Measurements from ENCODE around the gene SPTBN4.

SPTBN4 gene

GRCh38 chr19:40604647-40605215 lies 137.9 kb downstream of the SPTBN4 start:
- no peak for DNase-seq (ENCODE audit: low read depth)

DNA sequence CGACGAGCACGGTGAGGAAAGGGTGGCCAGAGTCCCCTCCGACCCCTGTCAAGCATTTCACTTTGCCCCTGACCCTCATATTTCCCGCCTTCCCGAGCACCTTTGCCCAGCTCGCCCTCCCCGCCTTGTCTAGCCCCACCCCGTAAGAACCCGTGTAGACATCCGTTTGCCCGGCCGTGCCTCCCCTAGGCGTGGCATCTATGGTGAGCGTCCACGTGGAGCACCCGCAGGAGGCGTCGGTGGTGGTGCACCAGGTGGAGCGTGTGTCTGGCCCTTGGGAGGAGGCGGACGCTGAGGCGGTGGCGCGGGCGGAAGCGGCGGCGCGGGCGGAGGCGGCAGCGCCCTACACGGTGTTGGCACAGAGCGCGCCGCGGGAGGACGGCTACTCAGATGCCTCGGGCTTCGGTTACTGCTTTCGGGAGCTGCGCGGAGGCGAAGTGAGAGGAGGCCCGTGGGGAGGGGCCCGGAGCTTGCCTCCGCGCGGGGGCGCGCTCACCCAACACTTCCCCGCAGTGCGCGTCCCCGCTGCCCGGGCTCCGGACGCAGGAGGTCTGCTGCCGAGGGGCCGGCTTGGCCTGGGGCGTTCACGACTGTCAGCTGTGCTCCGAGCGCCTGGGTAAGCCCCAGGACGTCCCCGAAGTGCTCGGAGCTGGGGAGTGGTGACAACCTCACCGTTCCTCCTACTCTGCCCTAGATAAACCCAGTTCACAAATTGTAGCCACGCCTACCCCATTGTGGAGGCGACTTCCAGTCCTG lies 138.6 kb downstream of the SPTBN4 start:
- DNase-seq (ENCODE audit: low read depth), result peak; percentile 47

DNA sequence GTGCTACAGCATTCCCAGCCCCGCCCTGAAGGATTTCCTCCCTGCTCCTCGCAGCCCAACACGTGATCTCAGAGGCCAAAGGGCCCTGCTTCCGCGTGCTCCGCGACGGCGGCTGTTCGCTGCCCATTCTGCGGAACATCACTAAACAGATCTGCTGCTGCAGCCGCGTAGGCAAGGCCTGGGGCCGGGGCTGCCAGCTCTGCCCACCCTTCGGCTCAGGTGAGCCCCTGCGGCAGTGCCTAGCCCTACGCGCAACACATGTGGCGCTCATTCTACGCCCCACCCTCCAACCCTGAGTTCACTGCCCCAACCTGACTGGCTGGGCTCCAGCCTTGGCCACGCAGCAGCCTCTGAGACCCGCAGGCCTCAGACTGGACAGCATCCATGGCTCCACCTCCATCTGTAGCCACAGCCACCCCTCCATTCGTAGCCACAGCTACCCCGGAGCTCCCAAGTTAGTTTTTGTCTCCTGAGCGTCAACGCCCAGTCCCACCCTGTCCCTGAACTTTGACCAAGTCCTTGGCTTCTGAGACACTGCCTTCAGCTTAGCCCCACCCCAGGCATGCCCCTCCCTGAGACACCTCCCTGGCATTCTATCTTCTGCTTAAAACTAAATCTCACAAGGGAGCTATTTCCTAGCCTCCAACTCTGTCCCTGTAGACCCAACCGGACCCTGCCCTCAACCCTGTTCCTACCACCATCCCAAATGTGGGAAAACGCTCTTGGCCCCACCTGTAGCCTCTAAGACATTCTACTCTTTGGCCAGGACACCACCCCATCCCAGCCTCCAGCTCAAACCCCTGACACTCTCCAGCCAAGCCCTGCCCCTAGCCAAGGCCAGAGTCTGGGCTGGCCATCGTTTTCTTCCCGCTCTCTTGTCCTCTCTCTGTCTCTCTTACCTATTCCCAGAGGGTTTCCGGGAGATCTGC lies 140.8 kb downstream of the SPTBN4 start:
- DNase-seq (ENCODE audit: low read depth), result no peak

- no peak for DNase-seq (ENCODE audit: low read depth)
These were observed 141.4 kb downstream of the SPTBN4 start for GRCh38 chr19:40608240-40608621.

GRCh38 chr19:40608957-40609356 lies 142.2 kb downstream of the SPTBN4 start:
- no peak for DNase-seq (ENCODE audit: low read depth)

GRCh38 chr19:40609561-40610395 lies 143.0 kb downstream of the SPTBN4 start:
- DNase-seq (ENCODE audit: low read depth), result peak; percentile 79

- DNase-seq (ENCODE audit: low read depth), result no peak
These were observed 143.7 kb downstream of the SPTBN4 start for GRCh38 chr19:40610396-40611064.

GRCh38 chr19:40611096-40611495 lies 144.3 kb downstream of the SPTBN4 start:
- DNase-seq (ENCODE audit: low read depth), result no peak

DNA sequence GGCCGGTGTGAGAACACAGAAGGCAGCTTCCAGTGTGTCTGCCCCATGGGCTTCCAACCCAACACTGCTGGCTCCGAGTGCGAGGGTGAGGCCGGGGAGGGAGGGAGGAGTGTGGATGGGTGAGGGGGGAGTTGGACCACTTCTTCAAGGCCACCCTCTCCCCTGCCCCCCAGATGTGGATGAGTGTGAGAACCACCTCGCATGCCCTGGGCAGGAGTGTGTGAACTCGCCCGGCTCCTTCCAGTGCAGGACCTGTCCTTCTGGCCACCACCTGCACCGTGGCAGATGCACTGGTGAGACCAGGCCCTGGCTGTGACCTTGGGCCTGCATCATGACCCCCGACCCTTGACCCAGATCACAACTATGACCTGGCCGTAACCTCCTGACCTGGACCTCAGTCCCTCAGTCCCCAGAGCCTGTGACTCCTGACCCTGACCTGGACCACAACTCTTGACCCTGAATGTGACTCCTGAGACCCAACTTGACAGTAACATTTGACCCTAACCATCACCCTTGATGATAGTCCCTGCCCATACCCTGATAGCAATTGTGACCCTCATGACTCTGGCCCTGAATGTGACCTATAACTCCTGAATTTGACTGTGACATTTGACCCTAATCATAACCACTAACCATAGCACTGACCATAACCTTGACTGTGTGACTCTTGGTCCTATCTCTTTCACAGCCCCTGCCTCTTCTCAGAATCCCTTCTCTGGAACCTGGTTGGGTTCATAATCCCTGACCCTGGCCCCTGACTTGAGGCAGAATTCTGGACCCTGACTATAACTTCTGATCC lies 145.3 kb downstream of the SPTBN4 start:
- no peak for DNase-seq (ENCODE audit: low read depth)

GRCh38 chr19:40612831-40613689 lies 146.3 kb downstream of the SPTBN4 start:
- peak; percentile 66 for DNase-seq (ENCODE audit: low read depth)

DNA sequence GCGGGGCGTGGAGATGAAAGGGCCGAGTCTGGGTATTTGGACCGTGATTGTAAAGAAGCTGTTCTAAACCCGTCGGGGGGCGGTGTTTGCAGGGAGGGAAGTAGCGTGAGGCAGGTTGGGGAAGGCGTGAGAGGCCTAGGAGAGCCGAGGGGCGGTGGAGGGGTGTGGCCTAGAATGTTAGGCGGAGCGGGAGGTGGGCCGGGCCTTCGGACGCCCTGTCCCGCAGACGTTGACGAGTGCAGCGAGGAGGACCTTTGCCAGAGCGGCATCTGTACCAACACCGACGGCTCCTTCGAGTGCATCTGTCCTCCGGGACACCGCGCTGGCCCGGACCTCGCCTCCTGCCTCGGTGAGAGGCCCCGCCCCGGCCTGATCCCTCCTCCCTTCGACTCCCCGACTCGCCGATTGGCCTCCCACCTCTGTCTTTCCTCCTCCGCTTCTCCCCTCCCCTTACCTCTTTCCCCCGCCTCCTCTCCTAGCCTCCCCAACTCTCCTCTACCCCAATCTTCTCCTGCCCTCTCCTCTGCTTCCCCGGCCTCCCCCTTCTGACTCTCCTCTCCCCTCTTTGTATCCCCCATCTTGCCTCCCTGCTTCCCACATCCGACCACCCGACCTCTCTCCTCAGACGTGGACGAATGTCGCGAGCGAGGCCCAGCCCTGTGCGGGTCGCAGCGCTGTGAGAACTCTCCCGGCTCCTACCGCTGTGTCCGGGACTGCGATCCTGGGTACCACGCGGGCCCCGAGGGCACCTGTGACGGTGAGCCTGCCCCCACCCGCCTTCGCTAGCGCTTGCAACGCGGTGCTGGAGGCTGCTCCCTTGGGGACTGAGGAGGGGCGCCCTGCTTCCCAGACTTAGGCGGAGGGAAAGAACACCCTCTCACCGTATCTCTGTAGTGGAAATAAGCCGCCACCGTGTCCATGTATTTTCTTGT lies 147.2 kb downstream of the SPTBN4 start:
- DNase-seq (ENCODE audit: low read depth), result peak; percentile 65

DNA sequence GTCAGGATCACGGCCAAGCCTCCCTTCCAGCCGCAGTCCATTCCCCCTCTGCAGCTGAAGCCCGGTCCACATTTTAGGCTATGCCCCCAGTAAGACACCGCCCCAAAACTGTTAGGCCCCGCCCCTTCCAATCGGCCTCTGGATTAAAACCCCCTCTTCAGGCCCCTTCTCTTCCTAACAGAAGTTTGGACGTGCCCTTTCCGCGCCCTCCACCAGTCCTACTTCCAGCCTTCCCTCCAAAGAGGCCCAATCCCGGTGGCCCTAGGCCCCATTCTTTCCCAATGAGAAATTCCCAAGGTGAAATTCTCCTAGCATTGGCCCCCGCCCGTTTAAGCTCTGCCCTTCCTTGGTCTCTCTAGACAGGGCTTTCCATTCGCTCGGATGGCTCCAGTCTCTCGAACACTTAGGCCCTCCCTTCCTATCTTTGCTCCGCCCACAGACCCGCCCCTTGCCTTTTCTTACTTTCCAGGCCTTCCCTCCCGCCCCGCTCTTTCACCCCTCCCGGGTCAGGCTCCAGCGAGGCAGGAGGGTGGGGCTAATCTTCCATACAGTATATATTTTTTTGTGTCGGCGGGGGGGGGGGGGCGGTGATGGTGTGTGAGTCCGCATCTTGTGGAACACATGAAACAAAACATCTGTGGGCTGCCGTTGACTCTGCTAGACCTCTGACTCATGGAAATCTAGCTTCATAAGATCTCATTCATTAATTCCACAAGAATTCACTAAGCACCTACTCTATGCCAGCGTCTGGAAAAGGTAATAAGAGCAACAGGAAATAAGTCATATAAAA lies 148.0 kb downstream of the SPTBN4 start:
- peak; percentile 74 for DNase-seq (ENCODE audit: low read depth)

DNA sequence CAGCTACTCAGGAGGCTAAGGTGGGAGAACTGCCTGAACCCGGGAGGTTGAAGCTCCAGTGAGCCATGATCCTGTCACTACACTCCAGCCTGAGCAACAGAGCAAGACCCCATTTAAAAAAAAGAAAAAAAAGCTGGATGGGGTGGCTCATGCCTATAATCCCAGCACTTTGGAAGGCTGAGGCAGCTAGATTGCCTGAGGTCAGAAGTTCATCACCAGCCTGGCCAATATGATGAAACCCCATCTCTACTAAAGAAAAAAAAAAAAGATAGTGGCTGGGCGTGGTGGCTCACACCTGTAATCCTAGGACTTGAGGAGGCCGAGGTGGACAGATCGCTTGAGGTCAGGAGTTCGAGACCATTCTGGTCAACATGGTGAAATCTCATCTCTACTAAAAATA lies 149.4 kb downstream of the SPTBN4 start:
- DNase-seq (ENCODE audit: low read depth), result no peak

DNA sequence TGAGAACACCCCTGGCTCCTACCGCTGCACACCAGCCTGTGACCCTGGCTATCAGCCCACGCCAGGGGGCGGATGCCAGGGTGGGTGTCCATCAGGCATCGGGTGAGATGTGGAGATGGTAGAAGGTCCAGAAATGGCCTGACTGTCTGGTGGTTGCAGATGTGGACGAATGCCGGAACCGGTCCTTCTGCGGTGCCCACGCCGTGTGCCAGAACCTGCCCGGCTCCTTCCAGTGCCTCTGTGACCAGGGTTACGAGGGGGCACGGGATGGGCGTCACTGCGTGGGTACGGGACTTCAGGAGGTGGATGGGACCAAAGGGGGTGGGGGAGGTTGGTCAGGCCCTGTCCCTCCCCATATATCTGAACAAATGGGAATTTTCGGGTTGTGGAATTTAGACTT lies 150.1 kb downstream of the SPTBN4 start:
- no peak for DNase-seq (ENCODE audit: low read depth)

DNA sequence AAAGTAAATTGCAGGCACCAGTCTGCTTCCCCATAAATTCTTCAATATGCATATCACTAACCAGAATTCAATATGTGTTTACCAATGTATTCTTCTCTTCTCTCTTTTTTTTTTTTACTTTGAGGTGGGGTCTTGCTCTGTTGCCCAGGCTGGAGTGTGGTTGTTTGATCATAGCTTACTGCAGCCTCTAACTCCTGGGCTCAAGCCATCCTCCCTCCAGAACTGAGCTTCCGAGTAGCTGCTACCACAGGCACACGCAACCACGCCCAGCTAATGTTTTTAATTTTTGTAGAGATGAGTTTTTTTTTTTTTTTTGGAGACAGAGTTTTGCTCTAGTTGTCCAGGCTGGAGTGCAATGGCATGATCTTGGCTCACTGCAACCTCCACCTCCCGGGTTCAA lies 151.2 kb downstream of the SPTBN4 start:
- no peak for DNase-seq (ENCODE audit: low read depth)

- DNase-seq (ENCODE audit: low read depth), result no peak
These were observed 152.7 kb downstream of the SPTBN4 start for GRCh38 chr19:40619333-40620160.

DNA sequence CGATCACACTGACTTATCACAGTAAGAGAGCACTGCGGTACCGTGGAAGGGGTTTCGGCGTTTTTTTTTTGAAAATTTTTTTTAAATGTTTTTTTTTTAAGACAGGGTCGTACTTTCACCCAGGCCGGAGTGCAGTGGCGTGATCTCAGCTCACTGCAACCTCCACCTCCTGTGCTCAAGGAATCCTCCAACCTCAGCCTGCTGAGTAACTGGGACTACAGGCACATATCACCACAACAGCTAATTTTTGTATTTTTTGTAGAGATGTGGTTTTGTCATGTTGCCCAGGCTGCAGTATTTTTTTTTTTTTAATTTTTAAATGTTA lies 153.3 kb downstream of the SPTBN4 start:
- no peak for DNase-seq (ENCODE audit: low read depth)
